ENCODE measurements around the gene HSD17B7.

DNA sequence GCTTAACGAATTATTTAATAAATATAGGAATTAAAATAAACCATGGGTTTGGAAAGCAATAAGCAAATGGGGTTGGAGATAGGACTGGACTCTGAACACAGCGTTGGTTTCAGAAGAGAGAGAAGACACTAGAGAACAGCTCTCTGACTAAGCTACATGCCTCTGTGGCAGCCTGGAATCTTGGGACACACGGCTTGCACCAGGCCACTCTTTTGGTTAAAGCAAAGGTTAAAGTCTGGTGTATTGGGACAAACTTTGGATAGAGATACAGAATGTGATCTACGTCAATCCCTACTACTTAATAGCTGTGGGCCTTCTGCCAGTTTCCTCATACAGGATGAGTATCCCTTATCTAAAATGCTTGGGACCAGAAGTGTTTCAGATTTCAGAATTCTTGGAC is 49.7 kb upstream of the HSD17B7 start:
- TF ChIP-seq PAX5 (IDR thresholded peaks at IDR 0.05; ENCODE audit: insufficient read depth, low read length, severe bottlenecking) (no peak), POLR2A (IDR thresholded peaks at IDR 0.05; ENCODE audit: low read depth, low read length) (no peak), TAF1 (IDR thresholded peaks at IDR 0.05; ENCODE audit: low read depth, low read length) (no peak)

Data from GM12891 (cell line).